Erythroblast (primary cell): ENCODE measurements around the gene NPB.

Source experiments
- GATA1 ChIP-seq: IDR thresholded peaks from 2 replicates; pipeline ENCODE4 v1.6.1; 2011; ENCODE audit warnings: low read depth, mild to moderate bottlenecking, control low read depth, low read length, moderate library complexity
- POLR2A ChIP-seq: IDR thresholded peaks from 2 replicates; pipeline ENCODE4 v1.6.1; 2011; ENCODE audit warnings: mild to moderate bottlenecking, low read length

DNA sequence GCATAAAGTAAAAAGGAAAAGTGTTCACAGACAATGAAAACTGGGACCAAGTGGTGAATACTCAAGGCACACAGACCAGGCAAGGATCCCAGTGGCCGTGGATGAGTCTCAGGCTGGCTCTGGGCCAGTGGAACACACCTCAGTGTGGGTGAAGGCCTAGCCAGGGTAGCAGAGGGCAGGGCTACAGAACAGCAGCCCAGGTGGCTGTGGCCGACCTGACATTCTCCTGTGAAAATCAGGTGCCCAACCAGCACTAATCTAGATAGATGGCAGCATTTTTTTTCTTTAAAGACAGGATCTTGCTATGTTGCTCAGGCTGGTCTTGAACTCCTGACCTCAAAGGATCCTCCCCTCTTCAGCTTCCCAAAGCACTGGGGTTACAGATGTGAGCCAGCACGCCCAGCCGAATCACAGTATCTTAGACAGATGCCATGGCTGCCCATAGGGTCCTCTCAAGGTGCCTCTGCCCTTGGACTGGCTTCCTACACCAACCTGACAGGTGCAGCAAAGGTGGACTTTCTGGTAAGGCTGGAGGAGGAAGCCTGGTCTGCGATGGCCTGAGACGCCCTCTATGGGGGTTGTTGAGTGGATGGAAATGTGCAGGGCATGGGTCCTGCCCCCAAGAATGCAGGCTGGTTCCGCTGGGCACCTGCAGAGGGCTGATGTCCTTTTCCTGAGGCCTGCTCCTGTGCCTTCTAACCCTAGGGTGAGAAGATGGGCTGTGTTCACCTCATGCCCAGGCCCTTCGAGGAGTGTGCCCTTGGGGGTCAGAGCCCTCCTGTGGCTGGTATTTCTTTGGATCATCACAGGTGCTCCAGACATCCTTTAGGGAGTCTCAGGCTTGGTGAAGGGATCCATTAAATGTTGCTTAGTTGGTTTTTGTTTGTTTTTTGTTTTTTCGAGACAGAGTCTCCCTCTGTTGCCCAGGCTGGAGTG, 37.9 kb upstream of the NPB start:
- TF ChIP-seq POLR2A (peak; percentile 19), GATA1 (no peak)
